Gastrocnemius medialis (tissue), 4 donors: ENCODE measurements around the gene CFAP45. TPM values are rescaled to one million over a fixed set of nuclear protein-coding genes. Genes with fewer than 3 reads are reported as not detected.

Experiments
- ATAC-seq, 2 donors: fragments of 150-250 bp; one replicate each; pipeline ENCODE4 v1.9.1; 2016
- DNase-seq, 2 donors: peaks; one replicate each; pipeline ENCODE4 v3.0.0-alpha.2; 2019
- H3K27ac ChIP-seq, 4 donors: fragments of 200-600 bp; sonication (generic); 1 replicate in 1 of 4; 2 replicates in 3 of 4; pipeline ENCODE4 v1.5.1; 2016 to 2018; ENCODE audit warnings: mild to moderate bottlenecking in 2 of 4, moderate library complexity in 1 of 4
- H3K27me3 ChIP-seq, 3 donors: fragments of 200-600 bp; sonication (generic) in 2 of 3; 1 replicate in 1 of 3; 2 replicates in 2 of 3; pipeline versions ENCODE4 v1.5.1 to v1.6.0; 2016 to 2019; ENCODE audit warnings: mild to moderate bottlenecking in 1 of 3, moderate library complexity in 1 of 3
- H3K36me3 ChIP-seq, 2 donors: fragments of 200-600 bp; sonication (generic) in 1 of 2; one replicate each; pipeline ENCODE4 v1.5.1; 2017 to 2018
- H3K4me1 ChIP-seq, 2 donors: fragments of 200-600 bp; sonication (generic) in 1 of 2; one replicate each; pipeline ENCODE4 v1.5.1; 2016 to 2017; ENCODE audit warnings: mild to moderate bottlenecking in 2 of 2
- H3K4me3 ChIP-seq, 4 donors: fragments of 200-600 bp; sonication (generic) in 3 of 4; 1 replicate in 1 of 4; 2 replicates in 3 of 4; pipeline ENCODE4 v1.5.1; 2016 to 2019; ENCODE audit warnings: mild to moderate bottlenecking in 2 of 4
- H3K9me3 ChIP-seq, 3 donors: fragments of 200-600 bp; sonication (generic) in 2 of 3; 1 replicate in 1 of 3; 2 replicates in 2 of 3; pipeline ENCODE4 v1.5.1; 2016 to 2019
- POLR2A ChIP-seq, 2 donors: fragments of 450-650 bp; IDR thresholded peaks; one replicate each; pipeline ENCODE4 v1.6.1; 2017; ENCODE audit warnings: antibody characterized with exemption in 2 of 2, mild to moderate bottlenecking in 2 of 2, moderate library complexity in 2 of 2
- in situ Hi-C, 4 donors: fragments of 200-750 bp; cut with MboI; loops; one replicate each; pipeline versions ENCODE4 v1.15.0 to v1.8.0; 2017; ENCODE audit warnings: low sequenced_read_pairs in 4 of 4
- intact Hi-C: fragments of 100-400 bp; cut with DNase I; formaldehyde crosslinking; loops from one replicate; pipeline ENCODE4 v1.15.1; 2023; ENCODE audit warnings: low total_unique reads
- total RNA-seq, 4 donors: library from RNA; depleted of rRNA; stranded (reverse); fragments of >200 nt; gene quantifications; one replicate each; pipeline versions ENCODE4 v1.1.0 to v1.2.3, GENCODE V29; 2016
- TF ChIP-seq, protein P1 (sequence below), 5 experiments: fragments of 450-650 bp in 3 of 5; fragments of 200-600 bp in 2 of 5; sonication (generic) in 2 of 5; IDR thresholded peaks in 4 of 5; conservative IDR thresholded peaks in 1 of 5; 1 replicate in 4 of 5; 2 replicates in 1 of 5; pipeline ENCODE4 v1.5.1; 2016 to 2019; ENCODE audit warnings: antibody characterized with exemption in 5 of 5, mild to moderate bottlenecking in 3 of 5, moderate library complexity in 3 of 5

The CFAP45 gene
- total RNA-seq, 4 donors from 2014 or later: not detected

- intact Hi-C loops: loop anchor here (10.0 kb wide), 1 partner anchor 68 kb away; the partner anchor contains the start of gene TAGLN2
- DNase-seq (no peak), ATAC-seq (no peak)
- no peak overlapping the region for H3K4me3 ChIP-seq
- no peak overlapping the region for H3K27ac ChIP-seq
- no peaks in the 10 kb centered on the region for H3K27me3 ChIP-seq
- TF ChIP-seq, protein P1, sequence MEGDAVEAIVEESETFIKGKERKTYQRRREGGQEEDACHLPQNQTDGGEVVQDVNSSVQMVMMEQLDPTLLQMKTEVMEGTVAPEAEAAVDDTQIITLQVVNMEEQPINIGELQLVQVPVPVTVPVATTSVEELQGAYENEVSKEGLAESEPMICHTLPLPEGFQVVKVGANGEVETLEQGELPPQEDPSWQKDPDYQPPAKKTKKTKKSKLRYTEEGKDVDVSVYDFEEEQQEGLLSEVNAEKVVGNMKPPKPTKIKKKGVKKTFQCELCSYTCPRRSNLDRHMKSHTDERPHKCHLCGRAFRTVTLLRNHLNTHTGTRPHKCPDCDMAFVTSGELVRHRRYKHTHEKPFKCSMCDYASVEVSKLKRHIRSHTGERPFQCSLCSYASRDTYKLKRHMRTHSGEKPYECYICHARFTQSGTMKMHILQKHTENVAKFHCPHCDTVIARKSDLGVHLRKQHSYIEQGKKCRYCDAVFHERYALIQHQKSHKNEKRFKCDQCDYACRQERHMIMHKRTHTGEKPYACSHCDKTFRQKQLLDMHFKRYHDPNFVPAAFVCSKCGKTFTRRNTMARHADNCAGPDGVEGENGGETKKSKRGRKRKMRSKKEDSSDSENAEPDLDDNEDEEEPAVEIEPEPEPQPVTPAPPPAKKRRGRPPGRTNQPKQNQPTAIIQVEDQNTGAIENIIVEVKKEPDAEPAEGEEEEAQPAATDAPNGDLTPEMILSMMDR (IDR thresholded peaks at IDR 0.05 in 4 of 5, conservative IDR thresholded peaks at IDR 0.05 in 1 of 5): no peak
- TF ChIP-seq POLR2A (IDR thresholded peaks at IDR 0.05): no peak
- H3K4me1 ChIP-seq: peaks cover 8 to 14% of the 10 kb centered on the region in 2 donors
- no peaks in the 10 kb centered on the region for H3K36me3 ChIP-seq
- no peaks in the 10 kb centered on the region for H3K9me3 ChIP-seq
- in situ Hi-C loops: loop anchor here in 1 of 4 donors (10.0 kb wide), 1 partner anchor 52 kb away; the partner anchor contains the start of gene FCRL6
Observed at GRCh38 chr1:159856576-159856975, 43.4 kb downstream of the CFAP45 start.

GRCh38 chr1:159855709-159856108 lies 44.3 kb downstream of the CFAP45 start:
- intact Hi-C loops: loop anchor here (2.0 to 10.0 kb wide), 3 partner anchors 27 to 75 kb away; partner anchors contain the start of genes DUSP23 and TAGLN2

DNA sequence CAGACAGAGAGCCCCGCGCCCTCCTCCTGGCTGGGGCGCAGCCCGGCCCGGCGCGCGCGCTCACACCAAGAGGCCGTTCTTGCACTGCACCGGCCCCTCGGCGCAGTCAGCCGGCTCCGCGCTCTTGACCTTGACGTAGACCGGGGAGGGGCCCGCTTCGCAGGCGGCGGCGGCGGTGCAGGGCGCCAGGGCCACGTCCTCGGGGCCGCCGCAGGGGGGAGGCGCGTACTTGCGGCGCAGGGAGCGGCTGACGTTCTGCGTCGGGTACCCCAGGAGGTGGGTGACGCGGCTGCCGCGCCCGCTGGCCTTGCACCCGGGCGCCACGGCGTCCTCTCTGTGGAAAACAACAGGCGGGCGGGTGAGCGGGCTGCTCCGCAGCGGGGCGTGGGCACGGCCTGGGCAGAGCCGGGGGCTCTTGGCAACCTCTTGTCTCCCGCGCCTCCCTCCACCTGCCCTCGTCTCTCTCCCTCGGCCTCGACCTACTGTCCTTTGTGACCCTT lies 45.2 kb downstream of the CFAP45 start:
- intact Hi-C loops (loop anchor here (2.0 to 10.0 kb wide), 3 partner anchors 26 to 74 kb away; partner anchors contain the start of genes DUSP23 and TAGLN2), in situ Hi-C loops (loop anchor here in 1 of 4 donors (10.0 kb wide), 1 partner anchor 50 kb away; the partner anchor contains the start of gene FCRL6)
- TF ChIP-seq, protein P1 (IDR thresholded peaks at IDR 0.05 in 4 of 5, conservative IDR thresholded peaks at IDR 0.05 in 1 of 5): peak in 3 of 5 experiments; percentile 9 to 30 (median 17)
- TF ChIP-seq POLR2A (IDR thresholded peaks at IDR 0.05): peak; percentile 55 to 71
- peak; percentile 64 to 75 for DNase-seq
- Histone ChIP-seq H3K4me1 (peaks cover 8 to 14% of the 10 kb centered on the region in 2 donors), H3K9me3 (no peaks in the 10 kb centered on the region), H3K4me3 (peak overlapping the region; percentile 69 to 99 (median 82)), H3K27me3 (no peaks in the 10 kb centered on the region), H3K27ac (peak overlapping the region; percentile 82 to 95 (median 89)), H3K36me3 (no peaks in the 10 kb centered on the region)
- ATAC-seq: peak; percentile 85 to 86

More at GRCh38 chr1:159855709-159856108, 44.3 kb downstream of the CFAP45 start:
- Histone ChIP-seq H3K4me1 (peaks cover 8 to 14% of the 10 kb centered on the region in 2 donors), H3K27me3 (no peaks in the 10 kb centered on the region), H3K36me3 (no peaks in the 10 kb centered on the region), H3K9me3 (no peaks in the 10 kb centered on the region), H3K27ac (no peak overlapping the region), H3K4me3 (peak overlapping the region in 1 of 4 donors; percentile 76)
- in situ Hi-C loops: loop anchor here in 1 of 4 donors (10.0 kb wide), 1 partner anchor 51 kb away; the partner anchor contains the start of gene FCRL6
- ATAC-seq (no peak), DNase-seq (no peak)
- TF ChIP-seq, protein P1 (IDR thresholded peaks at IDR 0.05 in 4 of 5, conservative IDR thresholded peaks at IDR 0.05 in 1 of 5): no peak
- no peak for TF ChIP-seq POLR2A (IDR thresholded peaks at IDR 0.05)

DNA sequence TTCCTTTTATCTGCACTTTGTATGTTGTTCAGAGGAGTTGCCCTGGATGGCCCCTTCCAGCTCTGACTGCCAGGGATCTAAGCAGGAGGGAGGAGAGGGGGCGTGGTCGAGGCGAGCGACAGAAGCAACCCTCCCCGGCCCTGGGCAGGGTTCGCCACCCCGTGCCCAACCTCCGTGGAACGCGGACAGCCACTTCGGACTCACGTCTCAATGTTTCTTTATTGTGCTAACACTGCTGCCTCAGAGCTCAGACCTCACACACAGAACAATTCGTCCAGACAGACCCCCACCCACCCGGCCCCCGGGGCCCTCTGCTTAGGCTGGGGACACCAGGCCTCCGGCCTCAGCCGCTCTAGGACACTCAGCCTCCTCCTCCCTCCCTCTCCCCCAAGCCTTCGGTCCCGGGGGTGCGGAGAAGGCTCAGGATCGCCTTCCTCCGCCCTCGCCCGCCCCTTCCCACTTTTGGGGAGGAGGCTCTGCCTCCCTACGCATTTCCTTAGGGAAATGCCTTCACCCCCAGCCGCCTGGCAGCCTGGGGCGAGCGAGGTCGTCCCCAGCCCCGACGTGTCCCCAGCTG lies 45.8 kb downstream of the CFAP45 start:
- Histone ChIP-seq H3K27ac (peak overlapping the region; percentile 82 to 95 (median 89)), H3K27me3 (no peaks in the 10 kb centered on the region), H3K36me3 (no peaks in the 10 kb centered on the region), H3K4me3 (peak overlapping the region; percentile 69 to 99 (median 82)), H3K9me3 (no peaks in the 10 kb centered on the region), H3K4me1 (peaks cover 8 to 14% of the 10 kb centered on the region in 2 donors)
- peak; percentile 70 to 79 for ATAC-seq
- intact Hi-C loops (loop anchor here (2.0 to 10.0 kb wide), 3 partner anchors 25 to 73 kb away; partner anchors contain the start of genes DUSP23 and TAGLN2), in situ Hi-C loops (loop anchor here in 1 of 4 donors (10.0 kb wide), 1 partner anchor 49 kb away; the partner anchor contains the start of gene FCRL6)
- TF ChIP-seq POLR2A (IDR thresholded peaks at IDR 0.05): no peak
- TF ChIP-seq, protein P1 (IDR thresholded peaks at IDR 0.05 in 4 of 5, conservative IDR thresholded peaks at IDR 0.05 in 1 of 5): no peak
- DNase-seq: peak; percentile 38 to 54
